Measurements from ENCODE around the gene KCNJ9. TPM values are rescaled to one million over a fixed set of nuclear protein-coding genes. Genes with fewer than 3 reads are reported as not detected.
"Not testable (repeated sequence)": the region's sequence is repeated elsewhere in the genome, so short reads cannot be mapped to it uniquely, and the experiment has no call there.

The KCNJ9 gene
- total RNA-seq, 1 experiment from 2014 or later: not detected

GRCh38 chr1:160103658-160104408 is 22.5 kb downstream of the KCNJ9 start:
- DNase-seq (ENCODE audit: low spot score): no peak

DNA sequence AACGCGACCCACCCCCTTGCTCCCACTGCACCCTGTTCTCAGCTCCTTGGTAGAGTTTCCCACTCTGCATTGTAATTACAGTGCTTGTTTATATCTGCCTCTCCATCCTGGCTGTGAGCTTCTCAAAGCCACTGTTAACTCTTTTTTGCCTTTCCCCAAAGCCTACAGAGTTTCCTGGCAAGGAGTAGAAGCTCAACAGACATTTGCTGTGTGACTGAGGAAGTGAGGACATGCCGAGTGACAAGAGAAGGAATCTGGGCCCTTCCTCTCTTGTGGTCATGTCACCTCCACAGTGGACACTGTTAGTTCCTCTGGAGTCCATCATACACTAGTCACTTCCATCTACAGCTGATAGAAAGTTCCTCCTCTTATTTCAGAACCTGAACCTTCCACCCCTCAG is 23.1 kb downstream of the KCNJ9 start:
- DNase-seq (ENCODE audit: low spot score): no peak

DNA sequence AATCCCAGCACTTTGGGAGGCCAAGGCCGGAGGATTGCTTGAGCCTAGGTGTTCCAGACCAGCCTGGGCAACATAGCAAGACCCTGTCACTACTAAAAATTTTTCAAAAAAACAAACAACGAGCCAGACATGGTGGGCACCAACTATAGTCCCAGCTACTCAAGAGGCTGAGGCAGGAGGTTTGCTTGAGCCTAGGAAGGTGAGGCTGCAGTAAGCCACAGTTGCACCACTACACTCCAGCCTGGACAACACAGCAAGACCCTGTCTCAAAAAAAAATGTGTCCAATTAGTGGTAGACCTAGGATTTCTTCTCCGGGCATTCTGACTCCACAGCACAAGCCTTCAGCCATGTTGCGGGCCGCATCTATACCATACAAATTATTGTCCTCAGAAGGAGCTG is 23.8 kb downstream of the KCNJ9 start:
- DNase-seq (ENCODE audit: low spot score): no peak

DNA sequence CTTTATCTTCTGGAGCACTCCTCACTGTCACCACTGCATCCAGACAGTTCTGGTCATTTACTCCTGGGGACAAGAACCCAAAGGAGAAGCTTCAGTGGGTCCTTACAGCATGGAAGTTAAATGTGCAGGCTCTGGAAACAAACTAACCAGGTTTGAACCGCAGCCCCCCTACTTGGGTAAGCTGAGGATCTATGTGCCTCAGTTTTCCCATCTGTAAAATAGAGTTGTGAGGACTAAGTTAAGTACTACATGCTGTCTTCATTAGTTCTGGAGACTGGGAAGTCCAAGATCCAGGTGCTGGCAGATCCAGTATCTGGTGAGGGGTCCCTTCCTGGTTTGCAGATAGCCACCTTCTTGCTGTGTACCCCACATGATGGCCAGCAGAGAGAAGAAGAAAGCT is 26.2 kb downstream of the KCNJ9 start:
- no peak for DNase-seq (ENCODE audit: low spot score)

GRCh38 chr1:160108888-160109662 is 27.7 kb downstream of the KCNJ9 start:
- DNase-seq (ENCODE audit: low spot score): peak; percentile 59

- no peak for DNase-seq (ENCODE audit: low spot score)
Observed at GRCh38 chr1:160109686-160110085, 28.3 kb downstream of the KCNJ9 start.

GRCh38 chr1:160111462-160111861 is 30.1 kb downstream of the KCNJ9 start:
- not testable (repeated sequence) for DNase-seq (ENCODE audit: low spot score)

- DNase-seq (ENCODE audit: low spot score): no peak
Observed at GRCh38 chr1:160112357-160112756, 31.0 kb downstream of the KCNJ9 start.

GRCh38 chr1:160113407-160113806 is 32.1 kb downstream of the KCNJ9 start:
- DNase-seq (ENCODE audit: low spot score): no peak

GRCh38 chr1:160114085-160114484 is 32.7 kb downstream of the KCNJ9 start:
- DNase-seq (ENCODE audit: low spot score): no peak

GRCh38 chr1:160115545-160116282 is 34.4 kb downstream of the KCNJ9 start, which contains the start of gene ATP1A2:
TSS of gene ATP1A2 (plus strand) at chr1:160115759. CDS start at chr1:160115862, 103 bp downstream.
- DNase-seq (ENCODE audit: low spot score): no peak

GRCh38 chr1:160116283-160117147 is 35.2 kb downstream of the KCNJ9 start:
- no peak for DNase-seq (ENCODE audit: low spot score)

GRCh38 chr1:160117300-160117699 is 36.0 kb downstream of the KCNJ9 start:
- no peak for DNase-seq (ENCODE audit: low spot score)

DNA sequence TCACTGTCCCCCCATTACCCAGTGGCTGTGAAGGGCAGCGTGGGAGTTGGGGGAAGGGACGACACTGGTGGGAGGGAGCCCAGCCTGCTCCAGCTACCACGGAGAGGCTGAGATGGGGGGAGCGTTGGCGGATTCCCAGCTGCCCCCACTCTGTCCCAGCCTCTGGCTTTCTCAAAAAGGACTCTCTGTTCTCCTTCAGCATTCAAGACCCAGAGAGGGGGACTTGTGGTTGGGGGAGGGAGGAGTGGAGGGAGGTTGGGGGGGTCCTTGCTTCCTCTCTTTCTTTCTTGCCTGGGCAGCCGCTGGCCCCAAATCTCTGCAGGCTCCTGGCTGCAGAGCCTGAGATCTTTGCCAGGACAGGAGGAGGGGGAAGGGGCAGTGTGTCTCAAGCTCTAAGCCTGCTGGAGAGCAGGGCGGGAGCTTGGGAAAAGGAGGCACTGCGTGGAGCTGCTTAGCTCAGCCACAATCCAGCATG is 36.4 kb downstream of the KCNJ9 start:
- DNase-seq (ENCODE audit: low spot score): no peak

- DNase-seq (ENCODE audit: low spot score): no peak
Observed at GRCh38 chr1:160118928-160119327, 37.6 kb downstream of the KCNJ9 start.

GRCh38 chr1:160120797-160121196 is 39.5 kb downstream of the KCNJ9 start:
- no peak for DNase-seq (ENCODE audit: low spot score)

GRCh38 chr1:160121388-160121787 is 40.0 kb downstream of the KCNJ9 start:
- DNase-seq (ENCODE audit: low spot score): no peak

GRCh38 chr1:160122978-160123495 is 41.7 kb downstream of the KCNJ9 start:
- no peak for DNase-seq (ENCODE audit: low spot score)

- peak; percentile 21 for DNase-seq (ENCODE audit: low spot score)
Observed at GRCh38 chr1:160123726-160124125, 42.4 kb downstream of the KCNJ9 start.

- DNase-seq (ENCODE audit: low spot score): peak; percentile 100
Observed at GRCh38 chr1:160124705-160125478, 43.6 kb downstream of the KCNJ9 start.
